Measurements from ENCODE around the gene GPRC5D.

The GPRC5D gene

GRCh38 chr12:12999271-12999958 is 47.4 kb upstream of the GPRC5D start:
- TF ChIP-seq CTCF (IDR thresholded peaks at IDR 0.05; ENCODE audit: insufficient read depth, low read length, missing control alignments), result no peak
- ChIA-PET CTCF (interaction anchor here (0.9 to 3.4 kb wide), 3 partner anchors 83 to 235 kb away, joined by 3 to 22 read pairs (median 13); no protein-coding TSS in a partner anchor), POLR2A (no interaction called here)

GRCh38 chr12:12998248-12998647 is 46.3 kb upstream of the GPRC5D start:
- CTCF ChIA-PET, result interaction anchor here (0.6 to 3.4 kb wide), 7 partner anchors 8 to 215 kb away, joined by 3 to 22 read pairs (median 5); no protein-coding TSS in a partner anchor
- no peak for DNase-seq (ENCODE audit: low read depth, low spot score)
- H3K4me3 ChIP-seq (ENCODE audit: low read depth, low read length), result no peak overlapping the region
- POLR2A ChIA-PET, result no interaction called here
- no peak for TF ChIP-seq CTCF (IDR thresholded peaks at IDR 0.05; ENCODE audit: insufficient read depth, low read length, missing control alignments)

More at GRCh38 chr12:12999271-12999958, 47.4 kb upstream of the GPRC5D start:
- peak overlapping the region; percentile 98 for H3K4me3 ChIP-seq (ENCODE audit: low read depth, low read length)
- no peak for DNase-seq (ENCODE audit: low read depth, low spot score)

- no peak for DNase-seq (ENCODE audit: low read depth, low spot score)
- ChIA-PET CTCF (interaction anchor here (0.9 to 3.4 kb wide), 6 partner anchors 11 to 215 kb away, joined by 3 to 22 read pairs (median 6); no protein-coding TSS in a partner anchor), POLR2A (no interaction called here)
- no peak for TF ChIP-seq CTCF (IDR thresholded peaks at IDR 0.05; ENCODE audit: insufficient read depth, low read length, missing control alignments)
- H3K4me3 ChIP-seq (ENCODE audit: low read depth, low read length), result no peak overlapping the region
Observed at GRCh38 chr12:12997734-12998133, 45.8 kb upstream of the GPRC5D start.

- ChIA-PET CTCF (interaction anchor here (0.9 to 3.4 kb wide), 8 partner anchors 11 to 216 kb away, joined by 3 to 22 read pairs (median 5); no protein-coding TSS in a partner anchor), POLR2A (no interaction called here)
- TF ChIP-seq CTCF (IDR thresholded peaks at IDR 0.05; ENCODE audit: insufficient read depth, low read length, missing control alignments), result no peak
- no peak overlapping the region for H3K4me3 ChIP-seq (ENCODE audit: low read depth, low read length)
- no peak for DNase-seq (ENCODE audit: low read depth, low spot score)
Observed at GRCh38 chr12:12997156-12997555, 45.2 kb upstream of the GPRC5D start.

- ChIA-PET CTCF (interaction anchor here (0.6 to 3.4 kb wide), 5 partner anchors 12 to 217 kb away, joined by 3 to 22 read pairs (median 5); no protein-coding TSS in a partner anchor), POLR2A (no interaction called here)
- no peak for DNase-seq (ENCODE audit: low read depth, low spot score)
- no peak overlapping the region for H3K4me3 ChIP-seq (ENCODE audit: low read depth, low read length)
- no peak for TF ChIP-seq CTCF (IDR thresholded peaks at IDR 0.05; ENCODE audit: insufficient read depth, low read length, missing control alignments)
Observed at GRCh38 chr12:12996209-12996608, 44.2 kb upstream of the GPRC5D start.

GRCh38 chr12:12995088-12995487 is 43.1 kb upstream of the GPRC5D start:
- DNase-seq (ENCODE audit: low read depth, low spot score), result no peak
- no peak overlapping the region for H3K4me3 ChIP-seq (ENCODE audit: low read depth, low read length)
- no peak for TF ChIP-seq CTCF (IDR thresholded peaks at IDR 0.05; ENCODE audit: insufficient read depth, low read length, missing control alignments)
- CTCF ChIA-PET, result interaction anchor here (0.7 to 7.3 kb wide), 4 partner anchors 10 to 217 kb away, joined by 3 to 43 read pairs (median 4); no protein-coding TSS in a partner anchor
- POLR2A ChIA-PET, result interaction anchor here (1.2 kb wide), 1 partner anchor 217 kb away, joined by 3 read pairs; no protein-coding TSS in a partner anchor

All from AG04449 (cell line).